H1 (cell line): ENCODE results near the gene DUSP3. TPM values are rescaled to one million over a fixed set of nuclear protein-coding genes. Genes with fewer than 3 reads are reported as not detected.

Experiments
- CTCF ChIA-PET: fragments of 300-600 bp; sonication (Branson Sonifier 250); formaldehyde crosslinking; loops from one replicate; lab custom pipeline; 2021; ENCODE audit not compliant: partially characterized antibody; lab: Charles Lee
- POLR2A ChIA-PET: fragments of 300-600 bp; sonication (Branson Sonifier 250); formaldehyde crosslinking; loops from one replicate; lab custom pipeline; 2021; ENCODE audit warnings: inconsistent platforms; ENCODE audit not compliant: partially characterized antibody; lab: Charles Lee
- DNase-seq, 2 experiments: peaks; one replicate each; pipeline versions ENCODE4 v3.0.0 to v3.0.0-alpha.2; 2010 to 2022; ENCODE audit warnings: low spot score in 2 of 2, low read depth in 1 of 2, mixed read lengths in 1 of 2
- FAIRE-seq: peaks from 2 replicates; lab custom pipeline; 2011; peaks lifted over from hg19 to GRCh38; lab: Jason Lieb, UNC
- H2AFZ ChIP-seq: 2 replicates; pipeline ENCODE4 v1.8.1; 2012; ENCODE audit warnings: low read length, inconsistent platforms
- H2AK5ac ChIP-seq: 2 replicates; pipeline ENCODE4 v1.6.1; 2013; ENCODE audit warnings: low read depth, low read length
- H2BK120ac ChIP-seq: replicated peaks from 2 replicates; pipeline ENCODE3; 2013; ENCODE audit warnings: low read depth, low read length, inconsistent platforms
- H2BK12ac ChIP-seq: 2 replicates; pipeline ENCODE4 v1.6.1; 2013; ENCODE audit warnings: low read depth, low read length
- H2BK15ac ChIP-seq: 2 replicates; pipeline ENCODE4 v1.6.1; 2013; ENCODE audit warnings: low read length
- H2BK20ac ChIP-seq: 2 replicates; pipeline ENCODE4 v1.6.1; 2013; ENCODE audit warnings: low read length
- H2BK5ac ChIP-seq: 2 replicates; pipeline ENCODE4 v1.6.1; 2013; ENCODE audit warnings: low read depth, low read length
- H3K14ac ChIP-seq: 2 replicates; pipeline ENCODE4 v1.6.1; 2013; ENCODE audit warnings: inconsistent platforms; ENCODE audit not compliant: insufficient read length
- H3K18ac ChIP-seq: 2 replicates; pipeline ENCODE4 v1.6.1; 2013; ENCODE audit warnings: low read length; ENCODE audit errors: extremely low read depth
- H3K23ac ChIP-seq: 2 replicates; pipeline ENCODE4 v1.6.1; 2013; ENCODE audit warnings: inconsistent platforms; ENCODE audit not compliant: insufficient read length
- H3K23me2 ChIP-seq: 2 replicates; pipeline ENCODE4 v1.6.1; 2013; ENCODE audit warnings: low read depth, low read length
- H3K27ac ChIP-seq: 2 replicates; pipeline ENCODE4 v1.6.1; 2011; ENCODE audit warnings: low read depth, low read length, inconsistent platforms
- H3K27me3 ChIP-seq, 4 experiments: replicated peaks in 1 of 4; 1 replicate in 1 of 4; 2 replicates in 3 of 4; pipeline versions ENCODE4 v1.6.1 to v1.8.1; 2011 to 2013; ENCODE audit warnings: low read length in 3 of 4, mild to moderate bottlenecking in 3 of 4, inconsistent platforms in 2 of 4, mixed read lengths in 2 of 4, moderate library complexity in 1 of 4; ENCODE audit not compliant: control insufficient read depth in 3 of 4, insufficient read depth in 3 of 4; ENCODE audit errors: extremely low read depth in 1 of 4
- H3K36me3 ChIP-seq, 4 experiments: 2 replicates each; pipeline versions ENCODE4 v1.6.1 to v1.8.1; 2011 to 2013; ENCODE audit warnings: mild to moderate bottlenecking in 4 of 4, low read length in 3 of 4, moderate library complexity in 2 of 4, control low read depth in 1 of 4, inconsistent platforms in 1 of 4; ENCODE audit not compliant: insufficient read depth in 4 of 4, control insufficient read depth in 2 of 4
- H3K4ac ChIP-seq: replicated peaks from 2 replicates; pipeline ENCODE3; 2013; ENCODE audit warnings: low read length, low read depth, mixed read lengths, inconsistent platforms; ENCODE audit not compliant: insufficient read length
- H3K4me1 ChIP-seq, 4 experiments: replicated peaks in 1 of 4; 1 replicate in 1 of 4; 2 replicates in 3 of 4; pipeline versions ENCODE4 v1.6.1 to v1.8.1; 2011 to 2013; ENCODE audit warnings: low read length in 3 of 4, inconsistent platforms in 2 of 4, mixed read lengths in 1 of 4; ENCODE audit not compliant: insufficient read depth in 4 of 4, control insufficient read depth in 3 of 4
- H3K4me2 ChIP-seq, 2 experiments: 2 replicates each; pipeline versions ENCODE4 v1.6.1 to v1.8.1; 2011 to 2013; ENCODE audit warnings: low read depth in 2 of 2, low read length in 2 of 2, control low read depth in 1 of 2, inconsistent platforms in 1 of 2, mild to moderate bottlenecking in 1 of 2; ENCODE audit not compliant: insufficient read depth in 1 of 2
- H3K4me3 ChIP-seq, 4 experiments: fragments of 200-600, 300-600 bp in 1 of 4; sonication (generic), shearing (Covaris generic), sonication (Bioruptor Twin) in 1 of 4; 2 replicates each; pipeline versions ENCODE4 v1.5.1 to v1.8.1; 2011 to 2016; ENCODE audit warnings: low read length in 4 of 4, low read depth in 3 of 4, control low read depth in 2 of 4, inconsistent platforms in 2 of 4, mild to moderate bottlenecking in 2 of 4, mixed read lengths in 1 of 4, moderate library complexity in 1 of 4; ENCODE audit not compliant: insufficient read depth in 2 of 4; ENCODE audit errors: extremely low read depth in 1 of 4
- H3K56ac ChIP-seq: replicated peaks from 2 replicates; pipeline ENCODE3; 2013; ENCODE audit warnings: low read depth, mild to moderate bottlenecking, mixed read lengths, low read length, inconsistent platforms; ENCODE audit not compliant: insufficient read length
- H3K79me1 ChIP-seq: 2 replicates; pipeline ENCODE4 v1.6.1; 2013; ENCODE audit warnings: low read depth, low read length, control low read depth
- H3K79me2 ChIP-seq, 2 experiments: 2 replicates each; pipeline versions ENCODE4 v1.6.1 to v1.8.1; 2012 to 2013; ENCODE audit warnings: low read length in 2 of 2, mild to moderate bottlenecking in 2 of 2, inconsistent platforms in 1 of 2; ENCODE audit not compliant: insufficient read depth in 2 of 2, control insufficient read depth in 1 of 2
- H3K9ac ChIP-seq, 4 experiments: replicated peaks in 1 of 4; 1 replicate in 1 of 4; 2 replicates in 3 of 4; pipeline versions ENCODE4 v1.6.1 to v1.8.1; 2011 to 2013; ENCODE audit warnings: low read depth in 3 of 4, low read length in 3 of 4, control low read depth in 2 of 4, mild to moderate bottlenecking in 2 of 4, moderate library complexity in 2 of 4, inconsistent platforms in 1 of 4; ENCODE audit errors: extremely low read depth in 1 of 4
- H3K9me3 ChIP-seq, 2 experiments: 2 replicates each; pipeline versions ENCODE4 v1.6.1 to v1.8.1; 2012 to 2013; ENCODE audit warnings: mild to moderate bottlenecking in 2 of 2, moderate library complexity in 2 of 2, control low read depth in 1 of 2, inconsistent platforms in 1 of 2, low read depth in 1 of 2, low read length in 1 of 2, mixed read lengths in 1 of 2; ENCODE audit not compliant: insufficient read depth in 2 of 2
- H4K20me1 ChIP-seq, 2 experiments: replicated peaks in 1 of 2; 2 replicates each; pipeline versions ENCODE3 to v1.8.1; 2011 to 2013; ENCODE audit warnings: inconsistent platforms in 2 of 2, low read length in 2 of 2, mild to moderate bottlenecking in 1 of 2; ENCODE audit not compliant: insufficient read depth in 2 of 2, control insufficient read depth in 1 of 2
- H4K5ac ChIP-seq: 2 replicates; pipeline ENCODE4 v1.6.1; 2013; ENCODE audit warnings: low read length, low read depth, mixed read lengths, inconsistent platforms; ENCODE audit not compliant: insufficient read length
- H4K8ac ChIP-seq: 2 replicates; pipeline ENCODE4 v1.8.0; 2013; ENCODE audit warnings: mild to moderate bottlenecking, moderate library complexity, low read length, inconsistent platforms; ENCODE audit not compliant: insufficient read depth; ENCODE audit errors: extremely low read depth
- H4K91ac ChIP-seq: replicated peaks from 2 replicates; pipeline ENCODE3; 2013; ENCODE audit warnings: low read length, mixed read lengths, inconsistent platforms; ENCODE audit not compliant: insufficient read length
- CTBP2 ChIP-seq: IDR thresholded peaks from 2 replicates; pipeline ENCODE4 v1.7.0; 2011; ENCODE audit warnings: borderline replicate concordance, mild to moderate bottlenecking, moderate library complexity, mixed read lengths, low read length; ENCODE audit not compliant: insufficient read depth, insufficient read length
- GTF2F1 ChIP-seq: IDR thresholded peaks from 2 replicates; pipeline ENCODE4 v1.6.1; 2012; ENCODE audit warnings: low read depth, low read length, improper control_type of control experiment, borderline replicate concordance
- HDAC2 ChIP-seq, 2 experiments: fragments of 300-600 bp in 1 of 2; sonication (generic) in 1 of 2; IDR thresholded peaks; 2 replicates each; pipeline ENCODE4 v1.6.1; 2011 to 2012; ENCODE audit warnings: low read depth in 2 of 2, low read length in 2 of 2, mild to moderate bottlenecking in 2 of 2, moderate library complexity in 2 of 2, borderline replicate concordance in 1 of 2, inconsistent platforms in 1 of 2
- JUN ChIP-seq: IDR thresholded peaks from 2 replicates; pipeline ENCODE4 v1.6.1; 2011; ENCODE audit warnings: low read depth, mild to moderate bottlenecking, improper control_type of control experiment, low read length
- JUND ChIP-seq: IDR thresholded peaks from 2 replicates; pipeline ENCODE4 v1.6.1; 2011; ENCODE audit warnings: mild to moderate bottlenecking, improper control_type of control experiment, low read length
- KDM4A ChIP-seq: IDR thresholded peaks from one replicate; pipeline ENCODE4 v1.7.1; 2012; ENCODE audit warnings: low read depth, mild to moderate bottlenecking, moderate library complexity, low read length, inconsistent platforms; ENCODE audit not compliant: severe bottlenecking
- NRF1 ChIP-seq: IDR thresholded peaks from 2 replicates; pipeline ENCODE4 v1.6.1; 2011; ENCODE audit warnings: mild to moderate bottlenecking, low read depth, low read length, improper control_type of control experiment
- PHF8 ChIP-seq: fragments of 200-600 bp; sonication (generic); conservative IDR thresholded peaks from 2 replicates; pipeline ENCODE4 v1.7.1; 2012; ENCODE audit warnings: low read depth, mild to moderate bottlenecking, inconsistent platforms, low read length, moderate library complexity
- POLR2A ChIP-seq, 2 experiments: IDR thresholded peaks; 1 replicate in 1 of 2; 2 replicates in 1 of 2; pipeline ENCODE4 v1.6.1; 2011; ENCODE audit warnings: low read depth in 2 of 2, low read length in 2 of 2, mild to moderate bottlenecking in 2 of 2; ENCODE audit errors: control extremely low read depth in 1 of 2
- POLR2AphosphoS5 ChIP-seq: IDR thresholded peaks from 2 replicates; pipeline ENCODE4 v1.6.1; 2011; ENCODE audit warnings: low read depth, low read length
- RAD21 ChIP-seq, 2 experiments: IDR thresholded peaks in 1 of 2; conservative IDR thresholded peaks in 1 of 2; 2 replicates each; pipeline ENCODE4 v1.6.1; 2011; ENCODE audit warnings: low read depth in 2 of 2, low read length in 2 of 2, improper control_type of control experiment in 1 of 2, inconsistent platforms in 1 of 2, mild to moderate bottlenecking in 1 of 2, moderate library complexity in 1 of 2
- SAP30 ChIP-seq: fragments of 300-600 bp; sonication (generic); IDR thresholded peaks from 2 replicates; pipeline ENCODE4 v1.7.1; 2012; ENCODE audit warnings: low read length, moderate library complexity, mild to moderate bottlenecking, inconsistent platforms; ENCODE audit not compliant: insufficient read depth, insufficient replicate concordance
- SUZ12 ChIP-seq: fragments of 200-600 bp; sonication (generic); IDR thresholded peaks from 2 replicates; pipeline ENCODE4 v1.6.1; 2012; ENCODE audit warnings: mild to moderate bottlenecking, inconsistent platforms, low read length, moderate library complexity, mixed read lengths
- ZNF274 ChIP-seq: IDR thresholded peaks from 2 replicates; pipeline ENCODE4 v1.7.0; 2012; ENCODE audit warnings: low read length, borderline replicate concordance; ENCODE audit errors: extremely low read depth
- WGBS, 2 experiments: shearing (Covaris generic) in 1 of 2; methylation state at CpG; one replicate each; pipeline versions ENCODE4 v1.1.6 to v1.1.7; 2013 to 2015; ENCODE audit warnings: low lambda C conversion rate in 2 of 2, mixed read lengths in 2 of 2, inconsistent platforms in 1 of 2, low coverage in 1 of 2, missing lambda C conversion rate in 1 of 2; ENCODE audit not compliant: insufficient replicate concordance in 2 of 2, insufficient coverage in 1 of 2, insufficient read length in 1 of 2; ENCODE audit errors: extremely low coverage in 1 of 2, missing lambda C conversion rate in 1 of 2; 5-methylcytosine and 5-hydroxymethylcytosine counted together
- polyA plus RNA-seq, 7 experiments: library from polyadenylated mRNA; depleted of rRNA in 3 of 7; stranded (reverse) in 5 of 7; unstranded in 2 of 7; fragments of >200 nt in 5 of 7; fragments of 200-250 nt in 2 of 7; gene quantifications; 1 replicate in 5 of 7; 2 replicates in 1 of 7; 4 replicates in 1 of 7; pipeline versions ENCODE4 v1.2.1 to v1.2.3, GENCODE V29; 2011 to 2013; ENCODE audit warnings: missing spikeins in 2 of 7, mixed read lengths in 2 of 7
- total RNA-seq: library from RNA; stranded (reverse); fragmentation: NEBNext Ultra II Directional; extraction: Animal tissue kit (Norgen Biotek cat#: 25700); gene quantifications from 2 replicates; pipeline ENCODE4 v1.2.1, GENCODE V29; 2021

Gene DUSP3
- total and polyA plus RNA-seq, 2 of the 8 experiments (the other 6 are each of a cell fraction or from before 2014, with no cell fraction given), result 15.1 to 21.2 TPM

- H3K79me1 ChIP-seq, result no peaks in the 10 kb centered on the region; the same call in 1 of the 2 replicates
- FAIRE-seq (no peak), DNase-seq (no peak)
- no peak overlapping the region for H3K18ac ChIP-seq
- no peak overlapping the region for H2AFZ ChIP-seq
- no peak overlapping the region for H4K5ac ChIP-seq
- no peak overlapping the region for H2AK5ac ChIP-seq
- CTCF ChIA-PET, result interaction anchor here (0.6 to 15.3 kb wide), 24 partner anchors 7 to 192 kb away, joined by 3 to 220 read pairs (median 6); partner anchors contain the start of genes CD300LG, CFAP97D1 and SOST
- H2BK15ac ChIP-seq, result no peak overlapping the region
- H2BK20ac ChIP-seq, result no peak overlapping the region
- no peak overlapping the region for H2BK12ac ChIP-seq
- H3K4me2 ChIP-seq, result no peak overlapping the region
- no peaks in the 10 kb centered on the region for H4K20me1 ChIP-seq
- H3K27me3 ChIP-seq, result no peaks in the 10 kb centered on the region
- H3K79me2 ChIP-seq, result no peaks in the 10 kb centered on the region
- H2BK5ac ChIP-seq, result no peak overlapping the region
- no peak overlapping the region for H3K14ac ChIP-seq
- no peaks in the 10 kb centered on the region for H3K9me3 ChIP-seq
- no peaks in the 10 kb centered on the region for H3K4me1 ChIP-seq
- POLR2A ChIA-PET, result interaction anchor here (1.0 to 1.4 kb wide), 2 partner anchors 10 to 53 kb away, joined by 3 read pairs; no protein-coding TSS in a partner anchor
- H3K9ac ChIP-seq, result no peak overlapping the region
- no peak overlapping the region for H3K4me3 ChIP-seq
- H3K23me2 ChIP-seq, result no peaks in the 10 kb centered on the region
- no peak overlapping the region for H3K4ac ChIP-seq
- 78% methylated on average over 5 of the region's 5 CpGs; no CpG with 5 or more reads in 1 of the 2 experiments for WGBS, 2 experiments
- peaks cover 0 to 15% (median 5%) of the 10 kb centered on the region in 4 experiments; a peak in 5 of 8 replicates for H3K36me3 ChIP-seq
- no peak overlapping the region for H3K23ac ChIP-seq
- H4K91ac ChIP-seq, result no peak overlapping the region
- H4K8ac ChIP-seq, result no peak overlapping the region
- H3K27ac ChIP-seq, result no peak overlapping the region
- H2BK120ac ChIP-seq, result no peak overlapping the region
- H3K56ac ChIP-seq, result no peak overlapping the region
- TF ChIP-seq GTF2F1 (no peak), POLR2AphosphoS5 (no peak), JUN (no peak), SUZ12 (no peak), KDM4A (no peak), RAD21 (IDR thresholded peaks at IDR 0.05 in 1 of 2, conservative IDR thresholded peaks at IDR 0.05 in 1 of 2; ENCODE audit: low read depth in 2 of 2, low read length in 2 of 2) (no peak), SAP30 (no peak), HDAC2 (IDR thresholded peaks at IDR 0.05; ENCODE audit: borderline replicate concordance in 1 of 2, low read depth in 2 of 2, low read length in 2 of 2) (no peak), PHF8 (no peak), NRF1 (no peak), POLR2A (IDR thresholded peaks at IDR 0.05; ENCODE audit: control extremely low read depth in 1 of 2, low read depth in 2 of 2, low read length in 2 of 2) (no peak), ZNF274 (no peak), JUND (no peak), CTBP2 (no peak)
Observed at GRCh38 chr17:43767713-43768059, 11.1 kb downstream of the DUSP3 start.
